ENCODE measurements around the gene FOXF1.
A peak's percentile ranks its signal among the peaks of the same experiment; 100 is the strongest.

Gene FOXF1

GRCh38 chr16:86496929-86497461 lies 13.3 kb upstream of the FOXF1 start:
- peak overlapping the region; percentile 49 for H3K27ac Mint-ChIP-seq
- DNase-seq (ENCODE audit: low spot score): no peak
- no peaks in the 10 kb centered on the region for H3K4me1 Mint-ChIP-seq (ENCODE audit: low read depth)

GRCh38 chr16:86497551-86498021 lies 12.7 kb upstream of the FOXF1 start:
- no peak for DNase-seq (ENCODE audit: low spot score)
- Mint-ChIP-seq H3K9me3 (no peaks in the 10 kb centered on the region), H3K27me3 (ENCODE audit: low read depth) (peaks cover 82% of the 10 kb centered on the region), H3K4me3 (no peak overlapping the region), H3K4me1 (ENCODE audit: low read depth) (no peaks in the 10 kb centered on the region), H3K36me3 (ENCODE audit: low read depth) (no peaks in the 10 kb centered on the region), H3K27ac (no peak overlapping the region)

More at GRCh38 chr16:86496929-86497461, 13.3 kb upstream of the FOXF1 start:
- H3K27me3 Mint-ChIP-seq (ENCODE audit: low read depth): peaks cover 81% of the 10 kb centered on the region
- H3K9me3 Mint-ChIP-seq: no peaks in the 10 kb centered on the region
- H3K36me3 Mint-ChIP-seq (ENCODE audit: low read depth): no peaks in the 10 kb centered on the region
- no peak overlapping the region for H3K4me3 Mint-ChIP-seq

DNA sequence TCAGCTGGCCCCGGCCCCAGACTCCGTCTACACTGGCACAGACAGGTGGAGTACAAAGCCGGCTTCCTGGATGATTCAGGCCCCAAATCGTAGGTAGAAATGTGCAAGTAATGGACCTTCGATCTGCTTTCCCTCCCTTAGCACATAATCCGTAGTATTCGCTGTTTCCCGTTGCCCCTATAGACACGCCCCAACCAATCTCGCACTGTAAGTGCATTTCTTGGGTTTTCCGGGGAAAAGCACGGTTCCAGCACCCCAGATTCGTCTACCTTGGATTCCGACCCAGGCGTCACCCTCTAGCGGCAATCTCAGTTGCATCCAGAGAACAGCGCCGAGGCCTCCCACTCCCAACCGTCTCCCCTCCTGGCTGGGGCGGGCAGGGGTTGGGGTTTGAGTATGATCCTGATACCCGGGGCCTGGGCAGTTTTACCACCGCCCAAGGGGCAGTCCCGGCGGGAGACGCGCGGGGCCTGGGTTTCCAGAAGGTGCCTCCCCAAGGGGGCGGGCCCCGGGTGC lies 12.1 kb upstream of the FOXF1 start:
- Mint-ChIP-seq H3K27ac (peak overlapping the region; percentile 62), H3K4me1 (ENCODE audit: low read depth) (no peaks in the 10 kb centered on the region), H3K27me3 (ENCODE audit: low read depth) (peaks cover 84% of the 10 kb centered on the region), H3K9me3 (no peaks in the 10 kb centered on the region), H3K4me3 (no peak overlapping the region), H3K36me3 (ENCODE audit: low read depth) (no peaks in the 10 kb centered on the region)
- no peak for DNase-seq (ENCODE audit: low spot score)

- no peak overlapping the region for H3K27ac Mint-ChIP-seq
Measured at GRCh38 chr16:86498671-86499439, 11.5 kb upstream of the FOXF1 start.

DNA sequence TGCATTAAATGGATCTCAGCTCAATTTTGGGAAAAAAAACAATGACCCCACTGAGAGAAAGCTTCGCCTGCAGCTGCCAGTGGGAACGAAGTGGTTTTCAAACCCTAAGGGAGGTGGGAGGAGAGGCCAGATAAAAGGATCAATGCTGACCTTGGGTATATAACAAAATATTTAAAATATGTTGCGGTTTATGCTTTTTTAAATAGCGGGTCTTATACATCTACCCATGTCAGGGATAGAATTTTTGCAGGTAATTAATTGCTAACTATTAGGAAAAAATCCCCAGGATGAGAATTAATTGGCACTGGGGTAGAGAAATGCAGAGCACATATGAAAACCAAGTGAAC lies 10.9 kb upstream of the FOXF1 start:
- H3K4me1 Mint-ChIP-seq (ENCODE audit: low read depth): no peaks in the 10 kb centered on the region
- no peaks in the 10 kb centered on the region for H3K36me3 Mint-ChIP-seq (ENCODE audit: low read depth)
- H3K27ac Mint-ChIP-seq: no peak overlapping the region
- H3K9me3 Mint-ChIP-seq: no peaks in the 10 kb centered on the region
- H3K27me3 Mint-ChIP-seq (ENCODE audit: low read depth): peaks cover 87% of the 10 kb centered on the region
- H3K4me3 Mint-ChIP-seq: no peak overlapping the region
- DNase-seq (ENCODE audit: low spot score): no peak

More at GRCh38 chr16:86498671-86499439, 11.5 kb upstream of the FOXF1 start:
- DNase-seq (ENCODE audit: low spot score): no peak
- no peaks in the 10 kb centered on the region for H3K9me3 Mint-ChIP-seq
- H3K4me1 Mint-ChIP-seq (ENCODE audit: low read depth): no peaks in the 10 kb centered on the region
- peaks cover 87% of the 10 kb centered on the region for H3K27me3 Mint-ChIP-seq (ENCODE audit: low read depth)
- H3K36me3 Mint-ChIP-seq (ENCODE audit: low read depth): no peaks in the 10 kb centered on the region
- no peak overlapping the region for H3K4me3 Mint-ChIP-seq

- Mint-ChIP-seq H3K27me3 (ENCODE audit: low read depth) (peaks cover 88% of the 10 kb centered on the region), H3K27ac (peak overlapping the region; percentile 8), H3K4me1 (ENCODE audit: low read depth) (peaks cover 2% of the 10 kb centered on the region)
Measured at GRCh38 chr16:86499889-86500707, 10.2 kb upstream of the FOXF1 start.

DNA sequence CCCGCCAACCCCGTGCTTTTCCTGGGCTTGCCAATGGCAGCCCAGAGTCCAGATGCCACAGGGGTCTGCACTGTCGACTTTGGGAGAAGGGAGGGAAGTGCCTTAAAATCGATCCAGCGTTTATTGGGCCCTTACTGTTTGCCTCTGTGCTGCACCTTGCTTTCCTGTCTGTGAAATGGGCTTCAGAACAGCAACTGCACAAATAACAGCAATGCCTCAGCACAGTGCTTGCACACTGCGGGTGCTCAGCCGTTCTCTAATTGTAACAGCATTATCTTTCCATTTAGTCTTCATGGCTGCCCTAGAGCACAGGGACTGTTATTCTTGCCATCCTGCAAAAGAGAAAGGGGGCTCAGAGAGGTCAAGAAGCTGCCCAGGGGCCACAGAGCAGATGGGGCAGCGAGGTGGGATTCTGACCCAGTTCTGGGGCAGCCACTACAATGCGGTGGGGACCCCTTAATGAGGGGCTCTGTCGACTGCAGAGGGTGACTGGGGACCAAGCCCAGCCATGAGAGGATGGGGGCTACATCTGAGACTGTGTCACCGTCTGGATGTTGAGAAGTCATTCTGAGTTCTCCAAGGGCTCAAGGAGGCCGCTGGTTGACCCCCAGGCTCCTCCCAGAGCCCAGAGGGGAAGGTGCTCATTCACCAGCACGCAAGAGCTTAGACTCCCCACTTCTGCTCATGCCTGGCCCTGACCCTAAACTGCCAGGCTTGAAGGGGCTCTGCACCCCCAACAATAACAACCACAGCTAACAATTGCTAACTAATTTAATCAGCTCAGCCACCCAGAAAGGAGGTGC lies 9.4 kb upstream of the FOXF1 start:
- Mint-ChIP-seq H3K4me3 (no peak overlapping the region), H3K27me3 (ENCODE audit: low read depth) (peaks cover 86% of the 10 kb centered on the region), H3K9me3 (no peaks in the 10 kb centered on the region), H3K36me3 (ENCODE audit: low read depth) (peaks cover 3% of the 10 kb centered on the region), H3K4me1 (ENCODE audit: low read depth) (peaks cover 4% of the 10 kb centered on the region), H3K27ac (no peak overlapping the region)
- no peak for DNase-seq (ENCODE audit: low spot score)

More at GRCh38 chr16:86499889-86500707, 10.2 kb upstream of the FOXF1 start:
- H3K36me3 Mint-ChIP-seq (ENCODE audit: low read depth): peaks cover 1% of the 10 kb centered on the region
- H3K4me3 Mint-ChIP-seq: no peak overlapping the region
- DNase-seq (ENCODE audit: low spot score): no peak
- H3K9me3 Mint-ChIP-seq: no peaks in the 10 kb centered on the region

GRCh38 chr16:86501989-86502855 lies 8.1 kb upstream of the FOXF1 start:
- no peaks in the 10 kb centered on the region for H3K9me3 Mint-ChIP-seq
- DNase-seq (ENCODE audit: low spot score): no peak
- H3K27me3 Mint-ChIP-seq (ENCODE audit: low read depth): peaks cover 87% of the 10 kb centered on the region
- H3K4me1 Mint-ChIP-seq (ENCODE audit: low read depth): peaks cover 6% of the 10 kb centered on the region
- H3K4me3 Mint-ChIP-seq: no peak overlapping the region
- H3K36me3 Mint-ChIP-seq (ENCODE audit: low read depth): peaks cover 3% of the 10 kb centered on the region
- H3K27ac Mint-ChIP-seq: no peak overlapping the region

DNA sequence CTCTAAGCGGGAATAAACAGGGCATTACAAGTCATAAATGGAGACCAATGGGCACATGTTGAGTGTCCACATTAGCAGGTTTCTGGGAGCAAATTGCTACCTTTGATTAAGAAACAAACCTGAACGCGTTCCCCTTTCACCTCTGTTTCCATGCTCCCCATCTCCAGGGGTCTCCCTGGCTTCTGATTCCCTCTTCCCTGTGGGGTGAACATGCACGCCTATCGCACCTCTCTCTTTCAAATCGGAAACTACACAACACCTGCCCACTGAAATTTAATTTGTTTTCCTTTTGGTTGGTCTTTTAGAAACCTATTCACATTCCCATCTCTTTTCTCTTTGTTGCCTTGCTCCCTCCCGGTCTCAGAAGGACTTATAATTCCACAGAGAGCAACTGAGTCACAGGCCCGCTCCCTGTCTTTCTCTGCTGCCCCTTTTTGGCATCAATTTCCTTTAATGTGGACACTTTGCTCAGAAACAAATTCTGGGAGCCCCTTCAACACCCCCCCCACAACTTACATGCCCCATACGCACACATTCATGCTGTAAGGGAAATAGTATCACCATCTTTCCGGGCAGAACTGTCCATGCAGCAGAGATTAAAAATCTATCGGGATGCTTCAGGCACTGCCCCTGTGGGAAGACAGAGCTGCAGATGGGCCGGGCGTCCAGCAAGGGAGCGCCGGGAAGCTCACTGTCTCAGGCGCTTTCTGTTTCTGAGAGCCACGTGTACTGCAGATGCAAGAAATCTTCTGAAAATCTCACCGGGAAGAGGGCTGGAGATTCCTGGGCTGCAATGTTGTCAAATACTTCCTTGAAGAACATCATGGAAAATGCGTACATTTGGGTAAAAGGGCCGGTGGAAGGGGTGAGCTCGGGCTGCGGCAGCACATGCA lies 7.2 kb upstream of the FOXF1 start:
- H3K9me3 Mint-ChIP-seq: no peaks in the 10 kb centered on the region
- no peak for DNase-seq (ENCODE audit: low spot score)

DNA sequence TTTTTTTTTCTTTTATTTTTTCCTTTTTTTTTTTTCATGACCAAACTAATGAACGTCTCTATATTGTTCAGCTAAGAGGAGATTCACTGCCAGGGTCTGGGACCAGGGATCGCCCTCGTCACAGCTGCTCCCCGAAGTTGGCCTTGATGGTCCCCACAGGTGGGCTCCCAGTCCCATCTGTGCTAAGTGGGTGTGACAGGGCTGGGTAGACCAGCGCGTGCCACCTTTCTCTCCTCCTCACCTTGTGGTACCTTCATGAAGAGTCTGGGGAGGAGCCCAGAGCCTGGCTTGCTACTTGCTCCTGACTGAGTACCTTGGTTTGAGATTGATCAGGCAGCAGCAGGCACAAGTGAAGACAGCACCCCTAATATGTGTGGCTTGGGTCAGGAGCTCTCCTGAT lies 6.5 kb upstream of the FOXF1 start:
- Mint-ChIP-seq H3K36me3 (ENCODE audit: low read depth) (peaks cover 3% of the 10 kb centered on the region), H3K4me1 (ENCODE audit: low read depth) (peaks cover 9% of the 10 kb centered on the region), H3K27ac (no peak overlapping the region), H3K27me3 (ENCODE audit: low read depth) (peaks cover 89% of the 10 kb centered on the region), H3K9me3 (no peaks in the 10 kb centered on the region), H3K4me3 (no peak overlapping the region)
- DNase-seq (ENCODE audit: low spot score): no peak

More for the DNA sequence above, 7.2 kb upstream of the FOXF1 start:
- Mint-ChIP-seq H3K27ac (no peak overlapping the region), H3K4me1 (ENCODE audit: low read depth) (peaks cover 9% of the 10 kb centered on the region), H3K27me3 (ENCODE audit: low read depth) (peaks cover 91% of the 10 kb centered on the region), H3K4me3 (no peak overlapping the region), H3K36me3 (ENCODE audit: low read depth) (peaks cover 3% of the 10 kb centered on the region)

GRCh38 chr16:86504315-86505184 lies 5.8 kb upstream of the FOXF1 start:
- Mint-ChIP-seq H3K36me3 (ENCODE audit: low read depth) (peaks cover 3% of the 10 kb centered on the region), H3K27me3 (ENCODE audit: low read depth) (peaks cover 87% of the 10 kb centered on the region), H3K4me1 (ENCODE audit: low read depth) (peaks cover 13% of the 10 kb centered on the region), H3K9me3 (no peaks in the 10 kb centered on the region), H3K4me3 (no peak overlapping the region), H3K27ac (peak overlapping the region; percentile 8)
- no peak for DNase-seq (ENCODE audit: low spot score)
